Trophoblast cell (in vitro differentiated cells and primary cell): ENCODE measurements around the gene MACROH2A1.

Experiments
- DNase-seq, 2 donors: peaks; one replicate each; pipeline ENCODE4 v3.0.0-alpha.2; 2016
- H2AFZ ChIP-seq: 2 replicates; pipeline ENCODE4 v1.6.1; 2013; ENCODE audit warnings: low read length, moderate library complexity, mild to moderate bottlenecking; ENCODE audit not compliant: insufficient read depth, poor library complexity
- H2AK5ac ChIP-seq: 2 replicates; pipeline ENCODE4 v1.6.1; 2013; ENCODE audit warnings: mild to moderate bottlenecking, low read length
- H2BK120ac ChIP-seq: 2 replicates; pipeline ENCODE4 v1.6.1; 2013; ENCODE audit warnings: low read length, mild to moderate bottlenecking, moderate library complexity; ENCODE audit not compliant: insufficient read depth, poor library complexity
- H2BK12ac ChIP-seq: 2 replicates; pipeline ENCODE4 v1.6.1; 2013; ENCODE audit warnings: mild to moderate bottlenecking, low read length, moderate library complexity
- H2BK5ac ChIP-seq: 2 replicates; pipeline ENCODE4 v1.6.1; 2013; ENCODE audit warnings: low read length, low read depth, moderate library complexity, mild to moderate bottlenecking; ENCODE audit not compliant: poor library complexity
- H3K14ac ChIP-seq: 2 replicates; pipeline ENCODE4 v1.6.1; 2013; ENCODE audit warnings: mild to moderate bottlenecking, low read length
- H3K18ac ChIP-seq: 2 replicates; pipeline ENCODE4 v1.6.1; 2013; ENCODE audit warnings: mild to moderate bottlenecking, low read length
- H3K23ac ChIP-seq: 2 replicates; pipeline ENCODE4 v1.6.1; 2013; ENCODE audit warnings: low read length
- H3K27ac ChIP-seq: 2 replicates; pipeline ENCODE4 v1.5.1; 2013; ENCODE audit warnings: low read depth, mild to moderate bottlenecking, inconsistent platforms, low read length, moderate library complexity
- H3K27me3 ChIP-seq: 2 replicates; pipeline ENCODE4 v1.6.1; 2013; ENCODE audit warnings: inconsistent platforms, mild to moderate bottlenecking, low read length, moderate library complexity; ENCODE audit not compliant: insufficient read depth
- H3K36me3 ChIP-seq, 2 experiments: 1 replicate in 1 of 2; 2 replicates in 1 of 2; pipeline ENCODE4 v1.6.1; 2013; ENCODE audit warnings: low read length in 2 of 2, mild to moderate bottlenecking in 2 of 2, moderate library complexity in 1 of 2; ENCODE audit not compliant: insufficient read depth in 2 of 2, control insufficient read depth in 1 of 2
- H3K4ac ChIP-seq: 2 replicates; pipeline ENCODE4 v1.6.1; 2013; ENCODE audit warnings: low read depth, mild to moderate bottlenecking, low read length, moderate library complexity
- H3K4me1 ChIP-seq, 2 experiments: 1 replicate in 1 of 2; 2 replicates in 1 of 2; pipeline ENCODE4 v1.6.1; 2013; ENCODE audit warnings: low read length in 2 of 2, mild to moderate bottlenecking in 2 of 2, moderate library complexity in 1 of 2; ENCODE audit not compliant: insufficient read depth in 2 of 2, control insufficient read depth in 1 of 2
- H3K4me2 ChIP-seq: 2 replicates; pipeline ENCODE4 v1.6.1; 2013; ENCODE audit warnings: inconsistent platforms, mild to moderate bottlenecking, low read length, moderate library complexity
- H3K4me3 ChIP-seq: 2 replicates; pipeline ENCODE4 v1.5.1; 2013; ENCODE audit warnings: mild to moderate bottlenecking, low read depth, low read length, inconsistent platforms
- H3K79me1 ChIP-seq: one replicate; pipeline ENCODE4 v1.6.1; 2013; ENCODE audit warnings: low read length
- H3K79me2 ChIP-seq: 2 replicates; pipeline ENCODE4 v1.6.1; 2013; ENCODE audit warnings: low read length, mild to moderate bottlenecking; ENCODE audit not compliant: control insufficient read depth, insufficient read depth, poor library complexity
- H3K9ac ChIP-seq: 2 replicates; pipeline ENCODE4 v1.6.1; 2013; ENCODE audit warnings: mild to moderate bottlenecking, low read length
- H3K9me3 ChIP-seq: 2 replicates; pipeline ENCODE4 v1.6.1; 2013; ENCODE audit warnings: low read depth, mild to moderate bottlenecking, control low read depth, inconsistent platforms, low read length; ENCODE audit not compliant: insufficient read depth
- H4K12ac ChIP-seq: 2 replicates; pipeline ENCODE4 v1.6.1; 2013; ENCODE audit warnings: low read depth, mild to moderate bottlenecking, low read length, moderate library complexity
- H4K8ac ChIP-seq: 2 replicates; pipeline ENCODE4 v1.6.1; 2013; ENCODE audit warnings: low read depth, mild to moderate bottlenecking, low read length, moderate library complexity
- H4K91ac ChIP-seq: one replicate; pipeline ENCODE4 v1.6.1; 2013; ENCODE audit warnings: low read depth, mild to moderate bottlenecking, low read length, moderate library complexity
- WGBS: extraction: QIAGEN DNeasy Blood & Tissue Kit; methylation state at CpG from one replicate; pipeline ENCODE4 v1.1.7; 2013; ENCODE audit warnings: missing lambda C conversion rate; ENCODE audit not compliant: insufficient read length, insufficient coverage; ENCODE audit errors: extremely low coverage; 5-methylcytosine and 5-hydroxymethylcytosine counted together

The MACROH2A1 gene

DNA sequence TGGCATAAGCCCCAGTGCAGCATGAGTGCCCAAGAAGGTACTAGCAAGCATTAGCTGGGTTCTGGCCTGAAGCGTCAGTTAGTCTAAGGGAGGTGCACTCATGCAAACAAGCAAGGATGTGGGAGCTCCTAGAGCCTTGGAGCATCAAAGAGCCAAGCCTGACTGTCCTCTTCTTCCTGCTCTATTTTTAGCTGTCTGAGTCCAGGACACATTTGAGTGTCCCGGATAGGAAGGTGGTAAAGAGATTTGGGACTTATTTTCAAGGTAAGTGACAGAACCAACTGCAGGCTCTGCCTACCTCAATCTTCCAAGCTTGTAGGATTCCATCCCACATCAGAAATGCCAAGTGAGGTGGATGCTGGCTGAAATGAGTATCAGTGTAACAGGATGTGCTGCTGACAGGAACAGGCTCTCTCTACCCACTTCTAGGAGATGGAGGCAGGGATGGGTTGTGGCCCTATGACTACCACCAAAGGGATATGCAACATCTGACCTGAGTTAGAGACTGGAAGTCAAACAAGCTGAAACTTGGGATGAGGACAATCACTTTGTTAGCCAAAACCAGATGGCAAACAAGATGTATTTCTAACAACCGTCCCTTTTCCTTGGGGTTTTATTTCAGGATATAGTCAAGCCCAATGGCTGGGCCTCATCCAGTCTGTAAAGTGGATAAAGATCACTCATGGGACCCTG lies 15.1 kb downstream of the MACROH2A1 start:
- Histone ChIP-seq H3K4me1 (peaks cover 3 to 11% of the 10 kb centered on the region in 2 experiments), H3K4ac (no peak overlapping the region), H4K91ac (no peak overlapping the region), H2BK12ac (no peak overlapping the region), H3K27me3 (no peaks in the 10 kb centered on the region), H3K4me2 (no peak overlapping the region), H3K9ac (no peak overlapping the region), H3K14ac (no peak overlapping the region), H3K36me3 (peaks cover 29 to 61% of the 10 kb centered on the region in 2 experiments), H3K27ac (no peak overlapping the region), H3K79me2 (no peaks in the 10 kb centered on the region), H4K8ac (no peak overlapping the region), H3K18ac (no peak overlapping the region), H3K9me3 (no peaks in the 10 kb centered on the region), H2BK5ac (no peak overlapping the region), H3K23ac (no peak overlapping the region), H2AK5ac (no peak overlapping the region), H3K79me1 (no peaks in the 10 kb centered on the region), H3K4me3 (no peak overlapping the region), H2AFZ (no peak overlapping the region), H2BK120ac (no peak overlapping the region), H4K12ac (no peak overlapping the region)
- WGBS, result no CpG with 5 or more reads among the region's 3 CpGs
- DNase-seq, result no peak

DNA sequence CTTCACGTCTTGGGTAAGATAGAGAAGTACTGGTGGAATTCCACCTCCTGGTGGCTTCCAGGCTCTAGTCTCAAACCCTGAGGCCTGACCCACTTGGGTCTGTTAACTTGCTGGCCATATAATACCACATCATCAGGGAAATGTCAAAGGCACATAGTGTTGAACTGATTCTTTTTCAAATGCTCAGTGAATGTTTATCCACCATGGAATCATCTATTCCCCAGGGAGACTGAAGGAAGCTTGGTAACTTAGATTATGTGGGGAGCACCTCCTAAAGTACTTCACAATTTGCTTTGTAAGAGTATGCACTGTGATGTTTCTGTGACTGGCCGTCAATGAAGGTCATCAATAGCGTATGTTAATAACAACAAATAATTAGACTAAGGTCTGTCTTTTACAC lies 16.1 kb downstream of the MACROH2A1 start:
- Histone ChIP-seq H3K4me1 (peaks cover 8 to 20% of the 10 kb centered on the region in 2 experiments), H3K9me3 (no peaks in the 10 kb centered on the region), H3K4me2 (no peak overlapping the region), H2AK5ac (no peak overlapping the region), H2BK12ac (no peak overlapping the region), H3K14ac (no peak overlapping the region), H4K8ac (no peak overlapping the region), H2AFZ (no peak overlapping the region), H3K79me2 (no peaks in the 10 kb centered on the region), H3K27me3 (no peaks in the 10 kb centered on the region), H4K12ac (no peak overlapping the region), H2BK120ac (no peak overlapping the region), H3K23ac (no peak overlapping the region), H3K9ac (no peak overlapping the region), H3K36me3 (peaks cover 28 to 60% of the 10 kb centered on the region in 2 experiments), H4K91ac (no peak overlapping the region), H3K18ac (no peak overlapping the region), H2BK5ac (no peak overlapping the region), H3K4me3 (no peak overlapping the region), H3K79me1 (peaks cover under 1% of the 10 kb centered on the region), H3K4ac (no peak overlapping the region), H3K27ac (no peak overlapping the region)
- DNase-seq, result no peak
- WGBS, result no CpG with 5 or more reads among the region's 3 CpGs

DNA sequence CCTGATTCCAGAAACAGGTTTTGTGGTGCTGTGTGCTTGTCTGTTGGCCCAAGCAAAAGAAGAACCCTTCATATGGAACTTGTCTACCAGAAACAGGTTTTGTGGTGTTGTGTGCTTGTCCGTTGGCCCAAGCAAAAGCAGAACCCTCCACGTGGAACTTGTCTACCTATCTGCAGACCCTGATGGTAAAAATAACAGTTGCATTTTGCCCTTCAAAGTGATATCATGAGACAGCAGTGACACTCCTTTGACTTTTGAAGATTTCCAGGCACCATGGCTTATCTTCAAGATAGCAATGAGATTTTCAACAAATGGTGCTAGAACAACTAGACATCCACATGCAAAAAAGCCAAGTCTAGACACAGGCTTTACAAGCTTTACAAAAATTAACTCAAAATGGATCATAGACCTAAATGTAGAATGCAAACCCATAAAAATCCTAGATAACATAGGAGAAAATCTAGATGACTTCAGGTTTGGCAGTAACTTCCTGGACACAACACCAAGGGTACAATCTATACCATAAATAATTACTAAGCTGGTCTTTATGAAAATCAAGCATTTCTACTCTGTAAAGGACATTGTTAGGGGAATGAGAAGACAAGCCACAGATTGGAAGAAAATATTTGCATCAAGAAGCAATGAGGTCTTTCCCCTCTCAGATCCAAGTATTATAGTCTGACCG lies 16.8 kb downstream of the MACROH2A1 start:
- H3K4me1 ChIP-seq, result peaks cover 14 to 25% of the 10 kb centered on the region in 2 experiments
- H3K79me2 ChIP-seq, result no peaks in the 10 kb centered on the region
- no peak overlapping the region for H3K4me2 ChIP-seq
- WGBS, result no CpG with 5 or more reads among the region's 3 CpGs
- H2AFZ ChIP-seq, result no peak overlapping the region
- no peak overlapping the region for H3K4me3 ChIP-seq
- no peak overlapping the region for H3K14ac ChIP-seq
- no peak overlapping the region for H3K27ac ChIP-seq
- H2BK5ac ChIP-seq, result no peak overlapping the region
- no peak overlapping the region for H3K23ac ChIP-seq
- H4K12ac ChIP-seq, result no peak overlapping the region
- no peak overlapping the region for H3K9ac ChIP-seq
- no peak overlapping the region for H2BK12ac ChIP-seq
- no peak overlapping the region for H2BK120ac ChIP-seq
- H2AK5ac ChIP-seq, result no peak overlapping the region
- no peak for DNase-seq
- no peaks in the 10 kb centered on the region for H3K9me3 ChIP-seq
- H3K79me1 ChIP-seq, result peaks cover 1% of the 10 kb centered on the region
- no peak overlapping the region for H3K18ac ChIP-seq
- H4K8ac ChIP-seq, result no peak overlapping the region
- peaks cover 34 to 59% of the 10 kb centered on the region in 2 experiments for H3K36me3 ChIP-seq
- no peak overlapping the region for H3K4ac ChIP-seq
- no peaks in the 10 kb centered on the region for H3K27me3 ChIP-seq
- no peak overlapping the region for H4K91ac ChIP-seq

DNA sequence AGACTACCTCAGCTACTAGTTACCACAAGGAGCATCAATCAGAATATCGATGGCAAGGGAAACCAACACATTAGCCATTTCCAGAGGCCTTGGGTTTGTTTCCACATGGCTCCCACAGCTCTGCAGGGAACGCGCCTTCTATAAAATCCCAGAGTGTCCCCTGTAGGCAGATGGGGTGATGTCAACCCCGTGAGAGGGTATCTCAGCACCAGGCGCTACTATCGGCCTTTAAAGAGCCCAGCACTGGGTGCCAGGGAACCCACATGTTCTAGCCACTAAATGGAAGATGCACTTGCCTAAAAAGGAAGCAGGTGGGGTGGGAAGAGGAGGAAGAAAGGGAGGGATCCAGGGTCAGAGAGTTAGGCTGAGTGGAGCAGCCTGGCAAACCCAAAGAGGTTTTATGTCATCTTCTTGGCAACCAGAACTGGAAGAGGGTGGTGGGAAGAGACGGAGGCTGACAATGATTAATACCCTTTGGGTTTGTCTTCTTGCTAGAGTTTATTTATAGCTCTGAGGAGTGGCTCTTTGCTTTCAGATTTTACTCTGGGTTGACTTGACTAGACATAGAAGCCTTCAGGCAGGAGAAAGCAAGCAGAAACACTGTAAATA lies 19.9 kb downstream of the MACROH2A1 start:
- no peak overlapping the region for H3K18ac ChIP-seq
- H3K4ac ChIP-seq, result no peak overlapping the region
- no peak for DNase-seq
- peaks cover 24 to 41% of the 10 kb centered on the region in 2 experiments for H3K36me3 ChIP-seq
- no CpG with 5 or more reads among the region's 7 CpGs for WGBS
- H3K14ac ChIP-seq, result no peak overlapping the region
- H2AK5ac ChIP-seq, result no peak overlapping the region
- no peak overlapping the region for H2BK12ac ChIP-seq
- peaks cover 16 to 33% of the 10 kb centered on the region in 2 experiments for H3K4me1 ChIP-seq
- H3K27ac ChIP-seq, result peak overlapping the region; percentile 28
- H3K9me3 ChIP-seq, result no peaks in the 10 kb centered on the region
- H2AFZ ChIP-seq, result no peak overlapping the region
- H3K23ac ChIP-seq, result no peak overlapping the region
- H3K9ac ChIP-seq, result no peak overlapping the region
- no peak overlapping the region for H3K4me2 ChIP-seq
- no peaks in the 10 kb centered on the region for H3K27me3 ChIP-seq
- no peak overlapping the region for H3K4me3 ChIP-seq
- H4K8ac ChIP-seq, result no peak overlapping the region
- no peaks in the 10 kb centered on the region for H3K79me2 ChIP-seq
- no peak overlapping the region for H4K91ac ChIP-seq
- H4K12ac ChIP-seq, result no peak overlapping the region
- H3K79me1 ChIP-seq, result peaks cover 1% of the 10 kb centered on the region
- H2BK5ac ChIP-seq, result peak overlapping the region; percentile 61
- peak overlapping the region; percentile 5 for H2BK120ac ChIP-seq
